ENCODE measurements around the gene PLA2G2E.
A peak's percentile ranks its signal among the peaks of the same experiment; 100 is the strongest.

The PLA2G2E gene

DNA sequence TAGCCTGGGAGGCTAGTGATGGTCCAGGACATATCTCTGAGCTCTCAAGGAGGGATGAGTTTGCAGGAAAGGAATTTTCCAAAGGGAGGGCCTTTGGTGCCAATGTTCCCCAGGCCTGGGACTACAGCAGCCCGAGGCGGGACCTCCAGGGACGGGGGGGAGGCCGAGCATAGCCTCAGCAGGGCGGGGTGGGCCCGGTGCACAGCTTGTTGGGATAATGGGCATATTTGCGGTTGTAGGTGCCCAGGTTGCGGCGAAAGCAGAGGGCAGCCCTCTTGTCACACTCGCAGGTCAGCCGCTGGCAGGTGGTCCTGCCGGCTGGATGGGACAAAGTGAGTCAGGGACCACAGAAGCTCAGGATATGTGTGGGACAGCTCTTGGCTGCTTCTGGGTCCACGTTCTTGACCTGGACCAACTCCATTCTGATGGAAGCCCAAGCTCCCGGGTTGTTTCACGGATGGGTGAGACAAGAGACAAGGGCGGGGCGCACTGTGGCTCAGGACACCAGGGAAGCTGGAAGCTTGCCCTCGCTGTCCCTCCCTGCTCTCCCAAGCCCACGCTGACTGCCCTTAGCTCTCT is 3.2 kb downstream of the PLA2G2E start:
- H3K27ac ChIP-seq = no peak overlapping the region
- H3K27me3 ChIP-seq (replicated peaks) = no peaks in the 10 kb centered on the region
- no peak for DNase-seq
- in situ Hi-C loops (cut with HindIII; ENCODE audit: low pct_ligation_motif_present, low sequenced_read_pairs) = no loop called here
- H3K4me3 ChIP-seq (ENCODE audit: low read depth, low read length) = no peak overlapping the region
- H3K36me3 ChIP-seq (replicated peaks) = no peaks in the 10 kb centered on the region
- TF ChIP-seq, protein P1, sequence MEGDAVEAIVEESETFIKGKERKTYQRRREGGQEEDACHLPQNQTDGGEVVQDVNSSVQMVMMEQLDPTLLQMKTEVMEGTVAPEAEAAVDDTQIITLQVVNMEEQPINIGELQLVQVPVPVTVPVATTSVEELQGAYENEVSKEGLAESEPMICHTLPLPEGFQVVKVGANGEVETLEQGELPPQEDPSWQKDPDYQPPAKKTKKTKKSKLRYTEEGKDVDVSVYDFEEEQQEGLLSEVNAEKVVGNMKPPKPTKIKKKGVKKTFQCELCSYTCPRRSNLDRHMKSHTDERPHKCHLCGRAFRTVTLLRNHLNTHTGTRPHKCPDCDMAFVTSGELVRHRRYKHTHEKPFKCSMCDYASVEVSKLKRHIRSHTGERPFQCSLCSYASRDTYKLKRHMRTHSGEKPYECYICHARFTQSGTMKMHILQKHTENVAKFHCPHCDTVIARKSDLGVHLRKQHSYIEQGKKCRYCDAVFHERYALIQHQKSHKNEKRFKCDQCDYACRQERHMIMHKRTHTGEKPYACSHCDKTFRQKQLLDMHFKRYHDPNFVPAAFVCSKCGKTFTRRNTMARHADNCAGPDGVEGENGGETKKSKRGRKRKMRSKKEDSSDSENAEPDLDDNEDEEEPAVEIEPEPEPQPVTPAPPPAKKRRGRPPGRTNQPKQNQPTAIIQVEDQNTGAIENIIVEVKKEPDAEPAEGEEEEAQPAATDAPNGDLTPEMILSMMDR (IDR thresholded peaks at IDR 0.05; ENCODE audit: low read depth, low read length, missing control alignments) = no peak

DNA sequence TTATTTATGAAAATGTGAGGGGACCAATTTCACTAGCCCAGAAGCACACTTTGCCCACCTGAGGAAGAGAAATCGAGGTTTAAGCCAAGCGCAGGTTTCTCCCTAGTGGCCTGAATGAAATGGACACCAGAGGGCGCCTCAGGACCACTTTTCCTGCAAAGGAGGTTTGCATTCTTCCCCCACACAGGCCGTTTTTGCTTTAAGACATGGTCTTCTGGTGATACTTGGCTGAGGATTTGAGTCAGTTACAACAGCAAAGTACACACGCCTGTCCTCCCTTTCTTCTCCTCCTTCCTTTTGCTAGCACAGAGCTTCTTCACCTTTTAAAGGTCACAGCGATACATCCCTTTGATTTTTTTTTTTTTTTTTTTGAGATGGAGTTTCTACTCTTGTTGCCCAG is 5.4 kb downstream of the PLA2G2E start:
- DNase-seq = peak; percentile 58
- in situ Hi-C loops (cut with HindIII; ENCODE audit: low pct_ligation_motif_present, low sequenced_read_pairs) = no loop called here
- H3K36me3 ChIP-seq (replicated peaks) = peaks cover 14% of the 10 kb centered on the region
- no peak overlapping the region for H3K27ac ChIP-seq
- TF ChIP-seq, protein P1 (IDR thresholded peaks at IDR 0.05; ENCODE audit: low read depth, low read length, missing control alignments) = peak; percentile 95
- H3K4me3 ChIP-seq (ENCODE audit: low read depth, low read length) = no peak overlapping the region
- no peaks in the 10 kb centered on the region for H3K27me3 ChIP-seq (replicated peaks)

DNA sequence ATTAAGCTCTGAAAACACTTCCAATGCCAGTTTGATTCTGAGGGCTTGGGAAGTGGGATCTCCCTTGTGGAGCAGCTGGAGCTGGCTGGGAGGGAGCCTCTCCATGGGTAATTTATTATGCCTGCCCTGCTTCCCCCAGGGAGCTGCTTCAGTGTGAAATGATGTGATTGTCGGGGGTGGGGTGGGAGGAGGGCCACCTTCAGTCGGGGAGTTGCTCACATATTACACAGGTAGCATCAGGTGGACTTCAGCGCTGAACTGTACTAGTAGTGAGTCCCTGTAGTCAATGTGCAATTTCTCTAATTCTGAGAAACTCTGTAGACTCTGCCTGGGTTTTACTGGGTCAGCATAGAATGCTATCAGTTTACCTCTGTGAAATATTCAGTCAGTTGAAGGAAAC is 12.8 kb downstream of the PLA2G2E start:
- Histone ChIP-seq H3K27me3 (replicated peaks) (no peaks in the 10 kb centered on the region), H3K27ac (no peak overlapping the region), H3K36me3 (replicated peaks) (peaks cover 63% of the 10 kb centered on the region), H3K4me3 (ENCODE audit: low read depth, low read length) (no peak overlapping the region)
- in situ Hi-C loops (cut with HindIII; ENCODE audit: low pct_ligation_motif_present, low sequenced_read_pairs) = no loop called here
- no peak for DNase-seq
- TF ChIP-seq, protein P1 (IDR thresholded peaks at IDR 0.05; ENCODE audit: low read depth, low read length, missing control alignments) = no peak

DNA sequence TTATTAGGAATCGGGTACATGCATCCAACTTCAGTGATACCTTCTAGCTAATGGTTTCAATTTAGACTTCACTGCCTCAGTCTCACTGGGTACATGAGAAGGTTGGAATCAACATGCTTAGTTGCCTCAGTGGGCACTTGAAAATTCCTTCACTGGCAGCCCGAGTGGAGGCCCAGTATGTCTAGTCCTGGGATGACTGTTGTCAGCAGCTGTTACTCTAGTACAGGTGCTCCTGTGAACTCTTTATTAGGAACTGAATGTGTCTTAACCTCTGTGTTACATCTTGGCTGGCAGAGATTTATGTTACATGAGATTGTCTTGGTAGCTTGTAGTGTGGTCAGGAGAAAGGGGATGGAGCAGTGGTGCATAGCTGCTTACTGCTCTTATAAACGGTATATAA is 13.4 kb downstream of the PLA2G2E start:
- TF ChIP-seq, protein P1 (IDR thresholded peaks at IDR 0.05; ENCODE audit: low read depth, low read length, missing control alignments) = no peak
- Histone ChIP-seq H3K36me3 (replicated peaks) (peaks cover 63% of the 10 kb centered on the region), H3K27me3 (replicated peaks) (no peaks in the 10 kb centered on the region), H3K27ac (no peak overlapping the region), H3K4me3 (ENCODE audit: low read depth, low read length) (no peak overlapping the region)
- no peak for DNase-seq
- in situ Hi-C loops (cut with HindIII; ENCODE audit: low pct_ligation_motif_present, low sequenced_read_pairs) = no loop called here

DNA sequence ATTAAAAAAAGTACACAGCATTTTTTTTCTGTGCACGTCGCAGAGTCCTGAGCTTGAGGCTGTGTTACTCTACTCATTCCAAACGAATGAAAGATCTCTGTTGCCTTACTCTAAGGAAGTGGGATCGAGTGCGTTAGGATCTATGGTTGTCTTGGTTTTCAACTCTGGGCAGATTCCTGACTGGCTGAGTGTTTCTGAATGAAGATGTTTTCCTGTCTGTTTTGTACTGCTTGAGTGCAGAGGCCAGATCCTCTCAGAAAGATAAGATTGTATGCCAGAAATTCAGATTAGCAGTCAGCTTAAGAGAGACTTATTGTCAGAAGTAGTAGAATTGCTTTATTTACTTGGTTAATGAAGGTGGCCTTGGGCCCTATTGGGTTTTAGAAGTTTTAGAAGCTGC is 14.0 kb downstream of the PLA2G2E start:
- in situ Hi-C loops (cut with HindIII; ENCODE audit: low pct_ligation_motif_present, low sequenced_read_pairs) = no loop called here
- Histone ChIP-seq H3K36me3 (replicated peaks) (peaks cover 58% of the 10 kb centered on the region), H3K27ac (no peak overlapping the region), H3K27me3 (replicated peaks) (no peaks in the 10 kb centered on the region), H3K4me3 (ENCODE audit: low read depth, low read length) (no peak overlapping the region)
- DNase-seq = no peak
- TF ChIP-seq, protein P1 (IDR thresholded peaks at IDR 0.05; ENCODE audit: low read depth, low read length, missing control alignments) = no peak

DNA sequence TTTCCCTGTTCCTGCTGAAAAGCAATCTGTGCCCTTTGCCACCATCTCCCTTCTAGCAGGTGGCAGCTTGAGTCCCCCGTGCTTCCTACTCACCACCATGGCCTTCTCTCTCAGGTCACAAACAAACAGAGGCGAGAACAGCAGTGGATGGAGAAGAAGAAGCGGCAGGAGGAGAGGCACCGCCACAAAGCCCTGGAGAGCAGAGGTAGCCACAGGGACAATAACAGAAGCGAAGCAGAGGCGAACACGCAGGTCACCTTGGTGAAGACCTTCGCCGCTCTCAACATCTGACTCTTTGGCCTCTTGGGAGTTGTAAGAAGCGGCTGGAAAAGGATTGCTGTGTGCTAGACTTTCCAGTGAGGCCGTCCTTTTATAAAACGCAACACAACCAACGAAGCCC is 16.0 kb downstream of the PLA2G2E start:
- H3K27ac ChIP-seq = no peak overlapping the region
- H3K4me3 ChIP-seq (ENCODE audit: low read depth, low read length) = no peak overlapping the region
- TF ChIP-seq, protein P1 (IDR thresholded peaks at IDR 0.05; ENCODE audit: low read depth, low read length, missing control alignments) = no peak
- in situ Hi-C loops (cut with HindIII; ENCODE audit: low pct_ligation_motif_present, low sequenced_read_pairs) = no loop called here
- H3K27me3 ChIP-seq (replicated peaks) = no peaks in the 10 kb centered on the region
- DNase-seq = no peak
- H3K36me3 ChIP-seq (replicated peaks) = peaks cover 58% of the 10 kb centered on the region
